GM23248 (cell line): Measurements from ENCODE around the gene TESPA1.

Source experiments
- EZH2 ChIP-seq: fragments of 200-600 bp; sonication (generic); IDR thresholded peaks from 2 replicates; pipeline ENCODE4 v1.6.1; 2018; ENCODE audit warnings: antibody characterized with exemption, mild to moderate bottlenecking; ENCODE audit not compliant: insufficient read depth, poor library complexity, severe bottlenecking
- EZH2phosphoT487 ChIP-seq: fragments of 200-600 bp; sonication (generic); IDR thresholded peaks from 2 replicates; pipeline ENCODE4 v1.6.1; 2018; ENCODE audit warnings: antibody characterized with exemption, moderate library complexity, mild to moderate bottlenecking, low read depth; ENCODE audit not compliant: insufficient read depth

- no peak for TF ChIP-seq EZH2
- TF ChIP-seq EZH2phosphoT487: no peak
These were observed 40.9 kb upstream of the TESPA1 start for GRCh38 chr12:55025508-55025907.
